Activated naive CD4-positive, alpha-beta T cell treated with anti-CD3 and anti-CD28 coated beads for 36 hours (primary cell): ENCODE results near the gene DOK1. TPM values are rescaled to one million over a fixed set of nuclear protein-coding genes. Genes with fewer than 3 reads are reported as not detected.

Source experiments
- CTCF ChIA-PET: fragments of 350-600 bp; sonication (Branson Sonifier 250); formaldehyde crosslinking; loops from one replicate; lab custom pipeline; 2021; ENCODE audit warnings: antibody characterized with exemption; lab: Charles Lee
- DNase-seq: peaks from one replicate; pipeline ENCODE4 v3.0.0-alpha.2; 2020
- H3K27ac Mint-ChIP-seq: one replicate; pipeline ENCODE4 v1.8.0; 2021; ENCODE audit warnings: mild to moderate bottlenecking, mixed read lengths
- H3K27me3 Mint-ChIP-seq: one replicate; pipeline ENCODE4 v1.8.0; 2021; ENCODE audit warnings: low read depth, mixed read lengths
- H3K36me3 Mint-ChIP-seq: one replicate; pipeline ENCODE4 v1.8.0; 2021; ENCODE audit warnings: low read depth, mixed read lengths
- H3K4me1 Mint-ChIP-seq: one replicate; pipeline ENCODE4 v1.8.0; 2021; ENCODE audit warnings: low read depth, mixed read lengths
- H3K4me3 Mint-ChIP-seq: one replicate; pipeline ENCODE4 v1.8.0; 2021; ENCODE audit warnings: mild to moderate bottlenecking, moderate library complexity, mixed read lengths
- H3K9me3 Mint-ChIP-seq: one replicate; pipeline ENCODE4 v1.8.0; 2021; ENCODE audit warnings: mixed read lengths
- intact Hi-C: fragments of 100-400 bp; cut with micrococcal nuclease; formaldehyde crosslinking; loops from one replicate; pipeline ENCODE4 v1.15.1; 2023
- total RNA-seq, 2 experiments: library from RNA; stranded (reverse); gene quantifications; one replicate each; pipeline ENCODE4 v1.2.3, GENCODE V29; 2021

DOK1 gene
- total RNA-seq, 2 experiments from 2014 or later = 12.3 to 13.2 TPM

- CTCF ChIA-PET = interaction anchor here (0.8 to 12.8 kb wide), 3 partner anchors 8 to 137 kb away, joined by 3 to 144 read pairs (median 5); no protein-coding TSS in a partner anchor
Observed at GRCh38 chr2:74577448-74577847, 22.9 kb downstream of the DOK1 start.

DNA sequence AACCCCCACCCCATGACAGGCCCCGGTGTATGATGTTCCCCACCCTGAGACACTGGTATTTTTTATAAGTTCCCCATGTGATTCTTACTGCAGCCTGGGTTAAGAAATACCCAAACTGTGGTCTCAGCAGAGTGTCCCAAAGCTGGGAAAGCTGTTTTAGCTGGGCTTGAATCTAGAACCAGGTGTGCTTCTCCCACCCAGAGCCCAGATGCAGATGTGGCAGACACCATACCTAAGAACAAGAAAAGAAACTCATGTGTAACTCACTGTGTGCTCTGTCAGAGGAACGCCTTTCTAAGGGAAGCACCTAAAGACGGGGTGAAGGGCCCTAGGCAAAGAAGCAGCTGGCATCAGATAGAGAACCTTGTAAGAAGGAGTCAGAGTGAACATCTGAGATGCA lies 23.9 kb downstream of the DOK1 start:
- peaks cover 25% of the 10 kb centered on the region for H3K4me1 Mint-ChIP-seq
- no peak overlapping the region for H3K4me3 Mint-ChIP-seq
- peaks cover 2% of the 10 kb centered on the region for H3K27me3 Mint-ChIP-seq
- H3K9me3 Mint-ChIP-seq = no peaks in the 10 kb centered on the region
- H3K36me3 Mint-ChIP-seq = no peaks in the 10 kb centered on the region
- H3K27ac Mint-ChIP-seq = no peak overlapping the region
- CTCF ChIA-PET = no interaction called here
- no peak for DNase-seq
- intact Hi-C loops = no loop called here

More at GRCh38 chr2:74577448-74577847, 22.9 kb downstream of the DOK1 start:
- Mint-ChIP-seq H3K27me3 (no peaks in the 10 kb centered on the region), H3K4me1 (peaks cover 22% of the 10 kb centered on the region), H3K4me3 (no peak overlapping the region), H3K27ac (no peak overlapping the region), H3K36me3 (no peaks in the 10 kb centered on the region), H3K9me3 (no peaks in the 10 kb centered on the region)
- intact Hi-C loops = no loop called here
- peak; percentile 33 for DNase-seq

DNA sequence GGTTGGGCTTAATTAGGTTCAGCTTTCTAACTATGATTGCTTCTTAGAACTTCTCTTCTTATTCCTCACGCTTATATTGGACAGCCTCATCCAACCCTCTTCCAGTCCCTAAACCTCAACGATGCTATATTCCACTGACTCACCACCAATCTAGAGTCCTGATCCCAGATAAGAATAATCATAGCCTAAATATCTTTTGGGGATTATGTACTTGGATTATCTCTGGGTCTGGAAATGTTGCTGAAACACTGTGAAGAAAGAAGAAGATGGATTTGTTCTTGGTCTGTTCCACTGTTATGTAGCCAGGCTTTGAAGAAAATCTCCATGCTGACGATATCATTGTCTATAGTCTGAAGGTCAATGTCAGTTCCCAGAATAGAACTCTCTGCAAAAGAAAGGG lies 26.9 kb downstream of the DOK1 start:
- Mint-ChIP-seq H3K27me3 (peaks cover 2% of the 10 kb centered on the region), H3K36me3 (no peaks in the 10 kb centered on the region), H3K9me3 (no peaks in the 10 kb centered on the region), H3K4me1 (peaks cover 37% of the 10 kb centered on the region), H3K27ac (no peak overlapping the region), H3K4me3 (no peak overlapping the region)
- intact Hi-C loops = no loop called here
- no peak for DNase-seq
- CTCF ChIA-PET = interaction anchor here (8.6 kb wide), 1 partner anchor 10 kb away, joined by 144 read pairs; no protein-coding TSS in a partner anchor

DNA sequence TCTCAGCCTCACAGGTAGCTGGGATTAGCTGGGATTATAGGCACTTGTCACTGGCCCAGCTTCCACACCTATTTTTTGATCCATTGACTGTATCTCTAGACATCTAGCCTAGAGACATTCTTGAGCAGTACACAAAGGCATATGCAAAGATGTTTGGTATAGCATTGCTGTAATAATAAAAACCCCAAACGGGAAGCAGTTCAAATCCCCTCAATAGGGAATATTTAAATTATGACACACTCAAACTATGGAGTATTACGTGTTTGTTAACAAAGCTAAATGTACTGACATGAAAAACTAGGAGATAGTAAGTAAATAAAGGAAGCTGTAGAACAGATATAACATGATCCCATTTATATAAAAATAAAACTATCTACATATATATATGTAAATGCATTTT lies 27.7 kb downstream of the DOK1 start:
- CTCF ChIA-PET = interaction anchor here (0.8 to 8.6 kb wide), 3 partner anchors 10 to 247 kb away, joined by 3 to 144 read pairs (median 144); partner anchors contain the start of genes CCDC142 and TTC31
- DNase-seq = no peak
- Mint-ChIP-seq H3K9me3 (no peaks in the 10 kb centered on the region), H3K4me3 (no peak overlapping the region), H3K4me1 (peaks cover 36% of the 10 kb centered on the region), H3K27me3 (peaks cover 2% of the 10 kb centered on the region), H3K27ac (no peak overlapping the region), H3K36me3 (no peaks in the 10 kb centered on the region)
- intact Hi-C loops = no loop called here

DNA sequence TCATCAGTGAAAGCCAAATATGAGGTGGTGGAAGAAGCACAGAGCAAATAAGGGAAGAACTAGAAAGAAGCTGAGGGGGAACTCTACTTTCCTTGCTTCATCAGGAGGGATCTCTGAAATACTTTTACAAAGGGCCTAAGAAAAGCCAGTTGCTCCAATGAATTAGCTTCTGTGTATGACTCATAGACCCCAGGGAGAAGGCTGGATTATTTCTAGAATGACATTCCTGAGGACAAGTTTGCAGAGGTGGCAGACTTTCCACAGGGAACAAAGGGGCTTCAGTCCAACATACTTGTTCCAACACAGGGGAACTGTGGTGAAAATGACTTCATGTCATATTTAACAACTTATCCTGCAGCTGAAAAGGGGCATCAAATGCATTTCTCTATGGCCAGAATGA lies 29.0 kb downstream of the DOK1 start:
- Mint-ChIP-seq H3K4me3 (no peak overlapping the region), H3K4me1 (peaks cover 28% of the 10 kb centered on the region), H3K27me3 (peaks cover 2% of the 10 kb centered on the region), H3K9me3 (no peaks in the 10 kb centered on the region), H3K36me3 (no peaks in the 10 kb centered on the region), H3K27ac (no peak overlapping the region)
- no peak for DNase-seq
- CTCF ChIA-PET = interaction anchor here (7.3 to 8.6 kb wide), 3 partner anchors 12 to 102 kb away, joined by 50 to 144 read pairs (median 144); partner anchors contain the start of genes CCDC142 and TTC31
- intact Hi-C loops = no loop called here

- no peak overlapping the region for H3K4me3 Mint-ChIP-seq
- peak; percentile 56 for DNase-seq
- H3K27me3 Mint-ChIP-seq = peaks cover 2% of the 10 kb centered on the region
- CTCF ChIA-PET = interaction anchor here (2.0 to 8.6 kb wide), 5 partner anchors 12 to 334 kb away, joined by 5 to 144 read pairs (median 50); partner anchors contain the start of genes CCDC142 and TTC31
- no peaks in the 10 kb centered on the region for H3K9me3 Mint-ChIP-seq
- H3K27ac Mint-ChIP-seq = peak overlapping the region; percentile 34
- intact Hi-C loops = loop anchor here (1.0 kb wide), 1 partner anchor 13 kb away; no protein-coding TSS in a partner anchor
- H3K36me3 Mint-ChIP-seq = no peaks in the 10 kb centered on the region
- peaks cover 28% of the 10 kb centered on the region for H3K4me1 Mint-ChIP-seq
Observed at GRCh38 chr2:74584088-74584645, 29.6 kb downstream of the DOK1 start.

DNA sequence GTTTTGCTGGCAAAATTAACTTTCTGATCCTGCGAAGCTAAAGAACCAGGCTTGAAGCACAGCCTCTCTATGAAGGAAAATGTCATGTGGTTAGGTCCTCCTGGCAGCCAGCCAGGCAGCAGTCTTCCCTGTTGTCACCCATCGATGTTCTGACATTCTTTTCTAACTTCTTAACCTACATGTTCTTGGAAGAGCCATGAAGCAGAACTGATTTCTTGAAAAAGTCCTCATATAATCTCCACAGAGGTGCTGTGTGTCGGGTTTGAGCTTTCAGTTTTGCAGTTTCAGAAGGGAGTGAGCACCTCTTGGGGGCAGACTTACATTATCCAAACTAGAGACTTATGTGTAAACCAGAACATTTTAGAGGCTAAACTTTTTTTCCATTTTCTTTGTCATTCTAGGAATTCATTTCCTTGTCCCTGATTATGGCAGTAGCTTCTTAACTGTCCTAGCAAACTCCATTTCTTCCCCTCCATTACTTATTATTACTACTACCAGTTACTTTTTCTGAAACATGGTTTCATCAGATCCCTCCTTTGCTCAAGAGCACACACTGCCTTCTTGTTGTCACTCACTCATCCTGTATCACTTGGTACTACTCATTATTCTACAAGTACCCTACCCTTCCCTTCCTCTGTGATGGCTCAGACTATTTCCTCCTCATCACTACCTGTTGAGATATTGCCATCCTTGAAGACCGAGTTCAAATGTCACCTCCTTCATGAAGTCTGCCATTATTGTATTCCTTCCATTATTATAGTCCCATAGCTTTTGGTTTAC lies 31.1 kb downstream of the DOK1 start:
- peak; percentile 42 for DNase-seq
- CTCF ChIA-PET = interaction anchor here (0.6 to 8.6 kb wide), 26 partner anchors 8 to 335 kb away, joined by 3 to 144 read pairs (median 6); partner anchors contain the start of genes AUP1, CCDC142, HTRA2 and LBX2

DNA sequence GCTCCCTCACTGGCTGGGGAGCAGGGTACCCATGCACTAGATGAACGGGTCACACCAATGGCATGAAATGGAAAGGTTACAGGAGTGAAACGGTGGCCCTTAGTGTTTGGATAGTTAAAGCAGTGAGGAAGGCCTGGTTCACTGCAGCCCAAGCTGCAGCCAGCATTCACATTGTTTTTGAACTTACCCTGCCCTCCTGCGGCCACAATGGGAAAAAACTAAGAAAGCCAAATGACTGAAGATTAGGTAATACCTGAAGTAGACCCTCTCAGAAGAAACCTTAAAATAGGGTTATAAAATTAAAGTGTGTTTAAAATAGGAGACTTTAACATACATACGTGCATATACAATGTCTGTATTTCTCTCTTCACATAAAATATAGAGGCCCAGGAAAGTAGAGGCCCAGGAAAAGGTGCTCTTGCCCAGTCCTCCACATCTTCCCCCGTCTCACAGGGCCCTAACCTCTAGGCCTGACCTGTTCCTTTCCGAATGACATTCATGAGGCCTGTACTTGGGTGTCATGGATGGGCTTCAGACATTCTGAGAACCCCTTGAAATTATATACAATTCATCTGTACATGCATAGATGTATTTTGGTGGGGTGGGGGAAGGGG lies 33.3 kb downstream of the DOK1 start:
- no peak overlapping the region for H3K27ac Mint-ChIP-seq
- peak; percentile 79 for DNase-seq
- H3K4me1 Mint-ChIP-seq = peaks cover 28% of the 10 kb centered on the region
- no peaks in the 10 kb centered on the region for H3K36me3 Mint-ChIP-seq
- H3K4me3 Mint-ChIP-seq = no peak overlapping the region
- peaks cover 9% of the 10 kb centered on the region for H3K27me3 Mint-ChIP-seq
- CTCF ChIA-PET = interaction anchor here (0.6 to 8.6 kb wide), 38 partner anchors 8 to 338 kb away, joined by 3 to 144 read pairs (median 5); partner anchors contain the start of genes AUP1, CCDC142, DQX1 and HTRA2
- H3K9me3 Mint-ChIP-seq = no peaks in the 10 kb centered on the region
- intact Hi-C loops = loop anchor here (1.0 to 5.0 kb wide), 9 partner anchors 33 to 337 kb away; partner anchors contain the start of genes AUP1, DOK1, HTRA2 and TTC31

More for the DNA sequence above, 31.1 kb downstream of the DOK1 start:
- Mint-ChIP-seq H3K4me3 (peak overlapping the region; percentile 52), H3K36me3 (no peaks in the 10 kb centered on the region), H3K27me3 (peaks cover 2% of the 10 kb centered on the region), H3K27ac (peak overlapping the region; percentile 63), H3K4me1 (peaks cover 28% of the 10 kb centered on the region), H3K9me3 (no peaks in the 10 kb centered on the region)
- intact Hi-C loops = loop anchor here (1.0 to 5.0 kb wide), 4 partner anchors 19 to 292 kb away; no protein-coding TSS in a partner anchor

GRCh38 chr2:74588664-74589063 lies 34.1 kb downstream of the DOK1 start:
- Mint-ChIP-seq H3K4me3 (no peak overlapping the region), H3K9me3 (no peaks in the 10 kb centered on the region), H3K27ac (no peak overlapping the region), H3K27me3 (peaks cover 9% of the 10 kb centered on the region), H3K36me3 (no peaks in the 10 kb centered on the region), H3K4me1 (peaks cover 23% of the 10 kb centered on the region)
- intact Hi-C loops = loop anchor here (5.0 kb wide), 3 partner anchors 196 to 289 kb away; no protein-coding TSS in a partner anchor
- no peak for DNase-seq
- CTCF ChIA-PET = interaction anchor here (0.6 to 8.6 kb wide), 27 partner anchors 9 to 339 kb away, joined by 3 to 144 read pairs (median 6); partner anchors contain the start of genes AUP1, CCDC142, DQX1 and HTRA2

DNA sequence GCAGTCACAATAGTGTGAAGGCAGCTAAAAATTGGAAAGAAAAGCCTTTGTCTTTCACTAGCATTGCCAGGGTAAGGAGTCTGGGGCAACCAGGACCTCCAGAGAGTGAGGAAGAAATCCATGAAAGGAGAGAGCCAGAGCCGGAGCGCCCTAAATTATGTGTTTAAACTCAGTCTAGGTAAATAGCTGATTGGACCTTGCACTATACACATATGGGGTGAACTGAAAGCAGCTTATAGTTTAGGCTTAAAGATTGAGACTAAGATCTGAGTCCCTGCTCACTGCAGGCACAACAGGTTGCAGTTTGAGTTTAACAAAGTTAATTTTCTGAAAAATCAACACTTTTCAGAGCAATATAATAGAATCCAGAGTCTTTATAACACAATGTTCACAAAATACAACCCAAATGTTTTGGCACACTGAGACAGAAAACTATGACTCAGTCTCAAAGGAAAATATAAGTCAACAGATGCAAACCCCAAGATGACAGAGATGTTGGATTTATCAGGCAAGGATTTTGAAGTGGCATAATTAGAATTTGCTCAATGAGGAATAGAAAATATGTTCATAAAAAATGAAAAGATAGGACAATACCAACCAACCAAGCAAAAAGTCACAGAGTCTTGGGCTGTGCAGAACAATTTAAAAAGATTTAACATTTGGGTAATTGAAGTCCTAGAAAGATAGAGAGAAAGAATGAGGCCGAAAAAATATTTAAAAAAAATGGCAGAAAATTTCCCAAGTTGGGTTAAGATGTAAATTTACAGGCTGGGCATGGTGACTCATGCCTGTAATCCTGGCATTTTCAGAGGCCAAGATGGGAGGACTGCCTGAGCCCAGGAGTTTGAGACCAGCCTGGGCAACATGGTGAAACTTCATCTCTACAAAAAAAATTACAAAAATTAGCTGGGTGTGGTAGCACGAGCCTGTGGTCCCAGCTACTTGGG lies 39.6 kb downstream of the DOK1 start:
- intact Hi-C loops = no loop called here
- H3K36me3 Mint-ChIP-seq = no peaks in the 10 kb centered on the region
- H3K27me3 Mint-ChIP-seq = peaks cover 22% of the 10 kb centered on the region
- no peak for DNase-seq
- H3K9me3 Mint-ChIP-seq = no peaks in the 10 kb centered on the region
- H3K4me1 Mint-ChIP-seq = peaks cover 3% of the 10 kb centered on the region
- CTCF ChIA-PET = interaction anchor here (0.7 to 1.0 kb wide), 3 partner anchors 9 to 111 kb away, joined by 3 to 4 read pairs (median 4); partner anchors contain the start of genes CCDC142 and TTC31
- no peak overlapping the region for H3K27ac Mint-ChIP-seq
- no peak overlapping the region for H3K4me3 Mint-ChIP-seq

- no peaks in the 10 kb centered on the region for H3K36me3 Mint-ChIP-seq
- H3K27me3 Mint-ChIP-seq = peaks cover 24% of the 10 kb centered on the region
- no peaks in the 10 kb centered on the region for H3K9me3 Mint-ChIP-seq
- H3K4me1 Mint-ChIP-seq = peaks cover 3% of the 10 kb centered on the region
- no peak overlapping the region for H3K27ac Mint-ChIP-seq
- no peak for DNase-seq
- CTCF ChIA-PET = no interaction called here
- no peak overlapping the region for H3K4me3 Mint-ChIP-seq
- intact Hi-C loops = no loop called here
Observed at GRCh38 chr2:74596584-74596983, 42.1 kb downstream of the DOK1 start.
